C4-2B (cell line): Measurements from ENCODE around the gene ENOSF1.
"Not testable (repeated sequence)": the region's sequence is repeated elsewhere in the genome, so short reads cannot be mapped to it uniquely, and the experiment has no call there.

ENCODE experiments used
- ZFX ChIP-seq: fragments of 450-650 bp; IDR thresholded peaks from 2 replicates; pipeline ENCODE4 v1.6.1; 2017
- TF ChIP-seq, protein P1 (sequence below): fragments of 450-650 bp; conservative IDR thresholded peaks from 2 replicates; pipeline ENCODE4 v1.5.1; 2017; ENCODE audit warnings: mild to moderate bottlenecking

DNA sequence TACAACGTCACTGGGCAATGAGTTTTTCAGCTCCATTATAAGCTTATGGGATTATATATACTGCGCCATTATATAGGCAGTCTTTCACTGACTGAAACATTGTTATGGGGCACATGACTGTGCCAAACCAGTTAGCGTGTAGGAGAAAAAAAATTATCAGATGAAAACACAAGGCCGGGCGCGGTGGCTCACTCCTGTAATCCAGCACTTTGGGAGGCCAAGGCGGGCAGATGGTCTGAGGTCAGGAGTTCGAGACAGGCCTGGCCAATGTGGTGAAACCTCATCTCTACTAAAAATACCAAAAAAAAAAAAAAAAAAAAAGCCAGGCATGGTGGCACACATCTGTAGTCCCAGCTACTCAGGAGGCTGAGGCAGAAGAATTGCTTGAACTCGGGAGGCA lies 30.0 kb downstream of the ENOSF1 start:
- TF ChIP-seq, protein P1, sequence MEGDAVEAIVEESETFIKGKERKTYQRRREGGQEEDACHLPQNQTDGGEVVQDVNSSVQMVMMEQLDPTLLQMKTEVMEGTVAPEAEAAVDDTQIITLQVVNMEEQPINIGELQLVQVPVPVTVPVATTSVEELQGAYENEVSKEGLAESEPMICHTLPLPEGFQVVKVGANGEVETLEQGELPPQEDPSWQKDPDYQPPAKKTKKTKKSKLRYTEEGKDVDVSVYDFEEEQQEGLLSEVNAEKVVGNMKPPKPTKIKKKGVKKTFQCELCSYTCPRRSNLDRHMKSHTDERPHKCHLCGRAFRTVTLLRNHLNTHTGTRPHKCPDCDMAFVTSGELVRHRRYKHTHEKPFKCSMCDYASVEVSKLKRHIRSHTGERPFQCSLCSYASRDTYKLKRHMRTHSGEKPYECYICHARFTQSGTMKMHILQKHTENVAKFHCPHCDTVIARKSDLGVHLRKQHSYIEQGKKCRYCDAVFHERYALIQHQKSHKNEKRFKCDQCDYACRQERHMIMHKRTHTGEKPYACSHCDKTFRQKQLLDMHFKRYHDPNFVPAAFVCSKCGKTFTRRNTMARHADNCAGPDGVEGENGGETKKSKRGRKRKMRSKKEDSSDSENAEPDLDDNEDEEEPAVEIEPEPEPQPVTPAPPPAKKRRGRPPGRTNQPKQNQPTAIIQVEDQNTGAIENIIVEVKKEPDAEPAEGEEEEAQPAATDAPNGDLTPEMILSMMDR: not testable (repeated sequence)
- TF ChIP-seq ZFX: not testable (repeated sequence)
